Measurements from ENCODE around the gene AQP7.

DNA sequence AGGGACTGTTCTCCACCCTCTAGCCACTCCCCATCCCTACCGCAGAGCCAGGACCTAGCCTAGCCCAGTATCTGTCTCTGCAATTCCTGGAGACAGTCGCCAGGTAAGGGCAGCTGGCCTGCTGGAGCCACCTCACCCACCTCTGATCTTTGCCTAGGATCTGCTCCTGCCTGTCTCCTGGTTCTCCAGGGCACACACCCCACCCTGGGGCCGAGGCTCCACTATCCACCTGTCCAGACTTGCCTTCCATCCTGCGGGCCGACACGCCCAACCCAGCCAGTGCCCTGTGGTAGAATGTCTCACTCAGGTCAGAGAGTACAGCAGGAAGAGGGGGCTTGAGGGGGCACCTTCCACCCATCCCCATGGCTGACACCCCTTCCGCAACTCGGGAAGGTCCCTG lies 15.7 kb upstream of the AQP7 start:
- TF ChIP-seq CTCF (IDR thresholded peaks at IDR 0.05; ENCODE audit: low read depth, low read length, missing input control) = no peak
- TF ChIP-seq, protein P1, sequence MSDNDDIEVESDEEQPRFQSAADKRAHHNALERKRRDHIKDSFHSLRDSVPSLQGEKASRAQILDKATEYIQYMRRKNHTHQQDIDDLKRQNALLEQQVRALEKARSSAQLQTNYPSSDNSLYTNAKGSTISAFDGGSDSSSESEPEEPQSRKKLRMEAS (IDR thresholded peaks at IDR 0.05) = no peak

All from liver (tissue), 2 donors.